HG03060 (cell line): Measurements from ENCODE around the gene TIMM13.
"Not testable (repeated sequence)": the region's sequence is repeated elsewhere in the genome, so short reads cannot be mapped to it uniquely, and the experiment has no call there.

Source experiments
- ATAC-seq: cut with Tn5 transposase; IDR thresholded peaks from one replicate; pipeline ENCODE4 v1.9.1; 2021; ENCODE audit warnings: low read depth, moderate number of reproducible peaks; ENCODE audit not compliant: unreplicated experiment

Gene TIMM13

GRCh38 chr19:2416321-2417097 is 10.9 kb downstream of the TIMM13 start:
- ATAC-seq, result no peak

- no peak for ATAC-seq
Observed at GRCh38 chr19:2415973-2416319, 11.4 kb downstream of the TIMM13 start.

- ATAC-seq, result no peak
Observed at GRCh38 chr19:2415281-2415972, 12.0 kb downstream of the TIMM13 start.

GRCh38 chr19:2413629-2414028 is 13.8 kb downstream of the TIMM13 start:
- ATAC-seq, result no peak

GRCh38 chr19:2413159-2413558 is 14.2 kb downstream of the TIMM13 start:
- ATAC-seq, result no peak

- no peak for ATAC-seq
Observed at GRCh38 chr19:2412449-2412848, 14.9 kb downstream of the TIMM13 start.

GRCh38 chr19:2411709-2412108 is 15.7 kb downstream of the TIMM13 start:
- ATAC-seq, result no peak

GRCh38 chr19:2410023-2410422 is 17.4 kb downstream of the TIMM13 start:
- no peak for ATAC-seq

GRCh38 chr19:2409352-2409912 is 18.0 kb downstream of the TIMM13 start:
- no peak for ATAC-seq

GRCh38 chr19:2408247-2408646 is 19.1 kb downstream of the TIMM13 start:
- no peak for ATAC-seq

- no peak for ATAC-seq
Observed at GRCh38 chr19:2399582-2399981, 27.8 kb downstream of the TIMM13 start.

GRCh38 chr19:2398735-2399305 is 28.6 kb downstream of the TIMM13 start:
- ATAC-seq, result no peak

GRCh38 chr19:2397173-2397572 is 30.2 kb downstream of the TIMM13 start:
- not testable (repeated sequence) for ATAC-seq

- not testable (repeated sequence) for ATAC-seq
Observed at GRCh38 chr19:2395293-2395829, 32.0 kb downstream of the TIMM13 start.

- ATAC-seq, result no peak
Observed at GRCh38 chr19:2394442-2395292, 32.7 kb downstream of the TIMM13 start.

- ATAC-seq, result no peak
Observed at GRCh38 chr19:2394054-2394441, 33.3 kb downstream of the TIMM13 start.

- not testable (repeated sequence) for ATAC-seq
Observed at GRCh38 chr19:2392899-2393298, 34.5 kb downstream of the TIMM13 start.

GRCh38 chr19:2392366-2392765 is 35.0 kb downstream of the TIMM13 start:
- ATAC-seq, result no peak

- no peak for ATAC-seq
Observed at GRCh38 chr19:2391118-2391725, 36.2 kb downstream of the TIMM13 start.

GRCh38 chr19:2389594-2389993 is 37.8 kb downstream of the TIMM13 start:
- ATAC-seq, result no peak
